ENCODE measurements around the gene RASGRF2. TPM values are rescaled to one million over a fixed set of nuclear protein-coding genes. Genes with fewer than 3 reads are reported as not detected.

The RASGRF2 gene
- total RNA-seq, 5 donors from 2014 or later (not counting 1 experiment from before 2014, with no cell fraction given): 25.2 to 53.0 (median 27.0) TPM

DNA sequence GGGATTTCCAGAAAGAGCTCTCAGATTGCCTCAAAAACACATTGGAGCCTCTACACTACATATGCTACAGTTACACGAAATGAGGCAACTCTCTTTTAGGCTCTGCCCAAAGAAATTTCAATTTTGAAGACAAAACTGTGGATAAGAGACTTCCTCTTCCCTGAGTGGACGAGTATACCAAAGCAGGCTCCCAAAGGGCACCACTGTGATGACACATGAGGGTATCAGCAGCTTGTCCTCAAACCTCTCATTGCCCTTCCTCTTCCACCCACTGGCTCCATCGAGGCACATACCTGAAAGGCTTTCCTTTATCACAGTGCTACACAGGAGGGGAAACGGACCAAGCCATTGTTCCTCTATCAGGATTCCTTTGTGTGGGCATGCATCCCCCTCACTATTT lies 284.3 kb downstream of the RASGRF2 start:
- Mint-ChIP-seq H3K9me3 (no peaks in the 10 kb centered on the region), H3K4me1 (no peaks in the 10 kb centered on the region), H3K36me3 (peaks cover 10% of the 10 kb centered on the region), H3K27ac (no peak overlapping the region), H3K27me3 (no peaks in the 10 kb centered on the region), H3K4me3 (no peak overlapping the region)
- H3K4me3 ChIP-seq (ENCODE audit: control insufficient read depth in 1 of 2, extremely low read depth in 1 of 2, low read length in 1 of 2): no peak overlapping the region
- no peak for DNase-seq
- no peaks in the 10 kb centered on the region for H3K4me1 ChIP-seq (ENCODE audit: control insufficient read depth in 1 of 2, extremely low read depth in 1 of 2, insufficient read depth in 2 of 2, low read length in 2 of 2)
- no peak for ATAC-seq (replicated peaks in 1 of 4)
- H3K27me3 ChIP-seq (replicated peaks in 1 of 2; ENCODE audit: control insufficient read depth in 2 of 2, extremely low read depth in 1 of 2, insufficient read depth in 2 of 2, low read length in 1 of 2): no peaks in the 10 kb centered on the region
- H3K36me3 ChIP-seq (ENCODE audit: control insufficient read depth in 2 of 2, extremely low read depth in 1 of 2, insufficient read depth in 1 of 2, low read length in 1 of 2): peaks cover 0 to 3% of the 10 kb centered on the region in 2 donors
- ChIA-PET CTCF (interaction anchor here in 1 of 2 donors (0.5 kb wide), 1 partner anchor 1032 kb away, joined by 3 read pairs; no protein-coding TSS in a partner anchor), POLR2A (no interaction called here)
- no peak overlapping the region for H3K27ac ChIP-seq (ENCODE audit: low read length)
- WGBS (ENCODE audit: insufficient coverage): 75% methylated on average over 3 of the region's 4 CpGs
- H3K9me3 ChIP-seq: no peaks in the 10 kb centered on the region

GRCh38 chr5:81245871-81246235 lies 285.7 kb downstream of the RASGRF2 start:
- Mint-ChIP-seq H3K27me3 (no peaks in the 10 kb centered on the region), H3K36me3 (peaks cover 22% of the 10 kb centered on the region), H3K4me1 (no peaks in the 10 kb centered on the region), H3K4me3 (no peak overlapping the region), H3K27ac (no peak overlapping the region), H3K9me3 (no peaks in the 10 kb centered on the region)
- ATAC-seq (replicated peaks in 1 of 4) (no peak), DNase-seq (no peak)
- H3K27me3 ChIP-seq (replicated peaks in 1 of 2; ENCODE audit: control insufficient read depth in 2 of 2, extremely low read depth in 1 of 2, insufficient read depth in 2 of 2, low read length in 1 of 2): no peaks in the 10 kb centered on the region
- peaks cover 0 to 3% of the 10 kb centered on the region in 2 donors for H3K36me3 ChIP-seq (ENCODE audit: control insufficient read depth in 2 of 2, extremely low read depth in 1 of 2, insufficient read depth in 1 of 2, low read length in 1 of 2)
- H3K4me1 ChIP-seq (ENCODE audit: control insufficient read depth in 1 of 2, extremely low read depth in 1 of 2, insufficient read depth in 2 of 2, low read length in 2 of 2): no peaks in the 10 kb centered on the region
- ChIA-PET CTCF (no interaction called here), POLR2A (no interaction called here)
- no peaks in the 10 kb centered on the region for H3K9me3 ChIP-seq
- H3K27ac ChIP-seq (ENCODE audit: low read length): no peak overlapping the region
- 88% methylated on average over 5 of the region's 5 CpGs for WGBS (ENCODE audit: insufficient coverage)
- H3K4me3 ChIP-seq (ENCODE audit: control insufficient read depth in 1 of 2, extremely low read depth in 1 of 2, low read length in 1 of 2): no peak overlapping the region

DNA sequence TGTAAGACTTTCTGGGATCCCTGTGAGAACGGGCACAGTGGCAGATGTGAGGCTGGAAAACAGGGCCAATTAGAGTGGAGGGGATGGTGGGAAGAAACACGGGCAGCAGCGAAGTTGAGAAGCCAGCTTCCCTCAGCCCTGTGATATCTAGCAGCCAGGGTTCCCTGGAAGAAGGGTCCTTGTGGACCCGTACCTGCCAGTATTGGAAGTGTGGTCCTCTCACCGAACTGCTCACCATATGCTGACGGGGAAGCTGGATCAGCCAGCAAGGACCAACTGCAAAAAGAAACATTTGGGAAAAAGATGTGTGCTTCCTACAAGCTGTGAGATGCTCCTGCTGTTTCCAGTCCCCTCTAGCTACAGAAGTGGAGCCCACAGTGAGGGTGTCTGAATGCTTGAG lies 286.5 kb downstream of the RASGRF2 start:
- CTCF ChIA-PET: no interaction called here
- H3K4me3 ChIP-seq (ENCODE audit: control insufficient read depth in 1 of 2, extremely low read depth in 1 of 2, low read length in 1 of 2): no peak overlapping the region
- WGBS (ENCODE audit: insufficient coverage): 97% methylated on average over 5 of the region's 6 CpGs

DNA sequence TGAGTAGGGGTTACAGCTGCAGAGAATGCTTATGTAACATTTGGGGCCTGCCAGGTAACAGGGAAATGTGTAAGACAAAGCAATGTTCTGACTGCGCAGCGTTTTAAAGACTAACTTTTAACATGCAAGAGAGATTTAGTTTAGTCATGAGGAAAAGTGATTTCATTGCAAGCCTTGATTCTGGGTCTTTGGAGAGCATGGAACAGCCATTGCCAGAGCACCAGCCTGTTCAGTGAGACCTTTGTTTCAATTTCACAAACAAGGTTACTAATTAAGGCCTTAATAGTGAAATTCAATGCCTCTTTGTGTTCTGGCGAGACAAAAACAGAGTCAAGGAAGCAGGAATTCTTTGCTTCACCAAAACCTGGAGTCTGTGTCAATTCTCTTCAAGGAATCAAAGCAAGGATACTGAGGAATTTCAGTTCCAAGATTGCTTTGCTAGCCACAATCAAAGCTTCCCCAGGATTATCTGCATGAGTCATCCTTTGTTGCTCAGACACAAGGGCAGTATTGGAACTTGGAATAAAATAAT lies 287.3 kb downstream of the RASGRF2 start:
- POLR2A ChIA-PET: no interaction called here

More for the DNA sequence above, 286.5 kb downstream of the RASGRF2 start:
- Mint-ChIP-seq H3K4me1 (no peaks in the 10 kb centered on the region), H3K27me3 (no peaks in the 10 kb centered on the region), H3K4me3 (no peak overlapping the region), H3K9me3 (no peaks in the 10 kb centered on the region), H3K27ac (no peak overlapping the region), H3K36me3 (peaks cover 25% of the 10 kb centered on the region)
- H3K27me3 ChIP-seq (replicated peaks in 1 of 2; ENCODE audit: control insufficient read depth in 2 of 2, extremely low read depth in 1 of 2, insufficient read depth in 2 of 2, low read length in 1 of 2): no peaks in the 10 kb centered on the region
- no peak for ATAC-seq (replicated peaks in 1 of 4)
- no peak for DNase-seq
- H3K9me3 ChIP-seq: no peaks in the 10 kb centered on the region
- POLR2A ChIA-PET: no interaction called here
- H3K4me1 ChIP-seq (ENCODE audit: control insufficient read depth in 1 of 2, extremely low read depth in 1 of 2, insufficient read depth in 2 of 2, low read length in 2 of 2): no peaks in the 10 kb centered on the region
- no peak overlapping the region for H3K27ac ChIP-seq (ENCODE audit: low read length)
- peaks cover 0 to 3% of the 10 kb centered on the region in 2 donors for H3K36me3 ChIP-seq (ENCODE audit: control insufficient read depth in 2 of 2, extremely low read depth in 1 of 2, insufficient read depth in 1 of 2, low read length in 1 of 2)

GRCh38 chr5:81249240-81249639 lies 289.1 kb downstream of the RASGRF2 start:
- Mint-ChIP-seq H3K4me3 (no peak overlapping the region), H3K27ac (no peak overlapping the region), H3K27me3 (no peaks in the 10 kb centered on the region), H3K4me1 (no peaks in the 10 kb centered on the region), H3K36me3 (peaks cover 36% of the 10 kb centered on the region), H3K9me3 (no peaks in the 10 kb centered on the region)
- DNase-seq: no peak
- Histone ChIP-seq H3K27ac (ENCODE audit: low read length) (no peak overlapping the region), H3K4me1 (ENCODE audit: control insufficient read depth in 1 of 2, extremely low read depth in 1 of 2, insufficient read depth in 2 of 2, low read length in 2 of 2) (no peaks in the 10 kb centered on the region), H3K36me3 (ENCODE audit: control insufficient read depth in 2 of 2, extremely low read depth in 1 of 2, insufficient read depth in 1 of 2, low read length in 1 of 2) (peaks cover 0 to 3% of the 10 kb centered on the region in 2 donors), H3K9me3 (no peaks in the 10 kb centered on the region), H3K27me3 (replicated peaks in 1 of 2; ENCODE audit: control insufficient read depth in 2 of 2, extremely low read depth in 1 of 2, insufficient read depth in 2 of 2, low read length in 1 of 2) (no peaks in the 10 kb centered on the region), H3K4me3 (ENCODE audit: control insufficient read depth in 1 of 2, extremely low read depth in 1 of 2, low read length in 1 of 2) (no peak overlapping the region)
- ChIA-PET CTCF (no interaction called here), POLR2A (no interaction called here)
- no peak for ATAC-seq (replicated peaks in 1 of 4)
- WGBS (ENCODE audit: insufficient coverage): no CpG with 5 or more reads among the region's 4 CpGs

More for the DNA sequence above, 287.3 kb downstream of the RASGRF2 start:
- ATAC-seq (replicated peaks in 1 of 4) (no peak), DNase-seq (no peak)
- WGBS (ENCODE audit: insufficient coverage): 100% methylated on average over 2 of the region's 3 CpGs
- Histone ChIP-seq H3K27me3 (replicated peaks in 1 of 2; ENCODE audit: control insufficient read depth in 2 of 2, extremely low read depth in 1 of 2, insufficient read depth in 2 of 2, low read length in 1 of 2) (no peaks in the 10 kb centered on the region), H3K4me3 (ENCODE audit: control insufficient read depth in 1 of 2, extremely low read depth in 1 of 2, low read length in 1 of 2) (no peak overlapping the region), H3K27ac (ENCODE audit: low read length) (no peak overlapping the region), H3K36me3 (ENCODE audit: control insufficient read depth in 2 of 2, extremely low read depth in 1 of 2, insufficient read depth in 1 of 2, low read length in 1 of 2) (peaks cover 0 to 3% of the 10 kb centered on the region in 2 donors), H3K4me1 (ENCODE audit: control insufficient read depth in 1 of 2, extremely low read depth in 1 of 2, insufficient read depth in 2 of 2, low read length in 2 of 2) (no peaks in the 10 kb centered on the region), H3K9me3 (no peaks in the 10 kb centered on the region)
- no peak overlapping the region for H3K4me3 Mint-ChIP-seq
- H3K27ac Mint-ChIP-seq: no peak overlapping the region
- H3K36me3 Mint-ChIP-seq: peaks cover 27% of the 10 kb centered on the region
- H3K27me3 Mint-ChIP-seq: no peaks in the 10 kb centered on the region
- CTCF ChIA-PET: no interaction called here
- H3K4me1 Mint-ChIP-seq: no peaks in the 10 kb centered on the region
- H3K9me3 Mint-ChIP-seq: no peaks in the 10 kb centered on the region

GRCh38 chr5:81250004-81250403 lies 289.8 kb downstream of the RASGRF2 start:
- Histone ChIP-seq H3K4me1 (ENCODE audit: control insufficient read depth in 1 of 2, extremely low read depth in 1 of 2, insufficient read depth in 2 of 2, low read length in 2 of 2) (no peaks in the 10 kb centered on the region), H3K27me3 (replicated peaks in 1 of 2; ENCODE audit: control insufficient read depth in 2 of 2, extremely low read depth in 1 of 2, insufficient read depth in 2 of 2, low read length in 1 of 2) (no peaks in the 10 kb centered on the region), H3K27ac (ENCODE audit: low read length) (no peak overlapping the region), H3K4me3 (ENCODE audit: control insufficient read depth in 1 of 2, extremely low read depth in 1 of 2, low read length in 1 of 2) (no peak overlapping the region), H3K36me3 (ENCODE audit: control insufficient read depth in 2 of 2, extremely low read depth in 1 of 2, insufficient read depth in 1 of 2, low read length in 1 of 2) (peaks cover 0 to 3% of the 10 kb centered on the region in 2 donors), H3K9me3 (no peaks in the 10 kb centered on the region)
- H3K27ac Mint-ChIP-seq: no peak overlapping the region
- WGBS (ENCODE audit: insufficient coverage): no CpG with 5 or more reads among the region's 1 CpG
- ChIA-PET CTCF (no interaction called here), POLR2A (no interaction called here)
- ATAC-seq (replicated peaks in 1 of 4) (no peak), DNase-seq (no peak)
- H3K36me3 Mint-ChIP-seq: peaks cover 38% of the 10 kb centered on the region
- H3K4me3 Mint-ChIP-seq: no peak overlapping the region
- no peaks in the 10 kb centered on the region for H3K9me3 Mint-ChIP-seq
- H3K27me3 Mint-ChIP-seq: no peaks in the 10 kb centered on the region
- H3K4me1 Mint-ChIP-seq: no peaks in the 10 kb centered on the region

DNA sequence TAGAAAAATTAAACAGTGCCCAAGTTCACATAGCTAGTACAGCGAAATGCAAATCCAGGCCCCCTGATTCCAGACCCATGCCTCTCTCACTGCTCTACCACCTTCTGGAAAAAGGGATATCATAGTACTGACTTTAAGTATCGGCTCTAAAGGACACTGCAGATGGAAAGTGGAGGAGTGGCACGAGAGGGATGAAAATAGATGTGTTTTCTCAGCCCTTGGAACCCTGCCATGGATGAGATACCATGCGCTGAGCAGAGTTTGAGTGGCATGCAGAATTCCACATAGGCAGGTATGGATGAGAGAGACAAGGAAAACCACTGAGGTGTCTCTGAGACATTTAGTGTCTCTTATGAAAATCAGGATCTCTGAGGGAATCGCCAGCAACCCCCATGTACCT lies 291.8 kb downstream of the RASGRF2 start:
- H3K4me1 Mint-ChIP-seq: no peaks in the 10 kb centered on the region
- H3K4me3 ChIP-seq (ENCODE audit: control insufficient read depth in 1 of 2, extremely low read depth in 1 of 2, low read length in 1 of 2): no peak overlapping the region
- CTCF ChIA-PET: no interaction called here
- peaks cover 36% of the 10 kb centered on the region for H3K36me3 Mint-ChIP-seq
- H3K36me3 ChIP-seq (ENCODE audit: control insufficient read depth in 2 of 2, extremely low read depth in 1 of 2, insufficient read depth in 1 of 2, low read length in 1 of 2): no peaks in the 10 kb centered on the region
- ATAC-seq (replicated peaks in 1 of 4): no peak
- no peak for DNase-seq
- no peaks in the 10 kb centered on the region for H3K9me3 Mint-ChIP-seq
- H3K27ac ChIP-seq (ENCODE audit: low read length): no peak overlapping the region
- H3K27me3 ChIP-seq (replicated peaks in 1 of 2; ENCODE audit: control insufficient read depth in 2 of 2, extremely low read depth in 1 of 2, insufficient read depth in 2 of 2, low read length in 1 of 2): no peaks in the 10 kb centered on the region
- no peaks in the 10 kb centered on the region for H3K4me1 ChIP-seq (ENCODE audit: control insufficient read depth in 1 of 2, extremely low read depth in 1 of 2, insufficient read depth in 2 of 2, low read length in 2 of 2)
- WGBS (ENCODE audit: insufficient coverage): 100% methylated on average over 1 of the region's 5 CpGs
- no peaks in the 10 kb centered on the region for H3K27me3 Mint-ChIP-seq
- no peak overlapping the region for H3K4me3 Mint-ChIP-seq
- no peak overlapping the region for H3K27ac Mint-ChIP-seq
- H3K9me3 ChIP-seq: no peaks in the 10 kb centered on the region
- POLR2A ChIA-PET: no interaction called here
